Measurements from ENCODE around the gene AOPEP.

Gene AOPEP, protein sequence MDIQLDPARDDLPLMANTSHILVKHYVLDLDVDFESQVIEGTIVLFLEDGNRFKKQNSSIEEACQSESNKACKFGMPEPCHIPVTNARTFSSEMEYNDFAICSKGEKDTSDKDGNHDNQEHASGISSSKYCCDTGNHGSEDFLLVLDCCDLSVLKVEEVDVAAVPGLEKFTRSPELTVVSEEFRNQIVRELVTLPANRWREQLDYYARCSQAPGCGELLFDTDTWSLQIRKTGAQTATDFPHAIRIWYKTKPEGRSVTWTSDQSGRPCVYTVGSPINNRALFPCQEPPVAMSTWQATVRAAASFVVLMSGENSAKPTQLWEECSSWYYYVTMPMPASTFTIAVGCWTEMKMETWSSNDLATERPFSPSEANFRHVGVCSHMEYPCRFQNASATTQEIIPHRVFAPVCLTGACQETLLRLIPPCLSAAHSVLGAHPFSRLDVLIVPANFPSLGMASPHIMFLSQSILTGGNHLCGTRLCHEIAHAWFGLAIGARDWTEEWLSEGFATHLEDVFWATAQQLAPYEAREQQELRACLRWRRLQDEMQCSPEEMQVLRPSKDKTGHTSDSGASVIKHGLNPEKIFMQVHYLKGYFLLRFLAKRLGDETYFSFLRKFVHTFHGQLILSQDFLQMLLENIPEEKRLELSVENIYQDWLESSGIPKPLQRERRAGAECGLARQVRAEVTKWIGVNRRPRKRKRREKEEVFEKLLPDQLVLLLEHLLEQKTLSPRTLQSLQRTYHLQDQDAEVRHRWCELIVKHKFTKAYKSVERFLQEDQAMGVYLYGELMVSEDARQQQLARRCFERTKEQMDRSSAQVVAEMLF

DNA sequence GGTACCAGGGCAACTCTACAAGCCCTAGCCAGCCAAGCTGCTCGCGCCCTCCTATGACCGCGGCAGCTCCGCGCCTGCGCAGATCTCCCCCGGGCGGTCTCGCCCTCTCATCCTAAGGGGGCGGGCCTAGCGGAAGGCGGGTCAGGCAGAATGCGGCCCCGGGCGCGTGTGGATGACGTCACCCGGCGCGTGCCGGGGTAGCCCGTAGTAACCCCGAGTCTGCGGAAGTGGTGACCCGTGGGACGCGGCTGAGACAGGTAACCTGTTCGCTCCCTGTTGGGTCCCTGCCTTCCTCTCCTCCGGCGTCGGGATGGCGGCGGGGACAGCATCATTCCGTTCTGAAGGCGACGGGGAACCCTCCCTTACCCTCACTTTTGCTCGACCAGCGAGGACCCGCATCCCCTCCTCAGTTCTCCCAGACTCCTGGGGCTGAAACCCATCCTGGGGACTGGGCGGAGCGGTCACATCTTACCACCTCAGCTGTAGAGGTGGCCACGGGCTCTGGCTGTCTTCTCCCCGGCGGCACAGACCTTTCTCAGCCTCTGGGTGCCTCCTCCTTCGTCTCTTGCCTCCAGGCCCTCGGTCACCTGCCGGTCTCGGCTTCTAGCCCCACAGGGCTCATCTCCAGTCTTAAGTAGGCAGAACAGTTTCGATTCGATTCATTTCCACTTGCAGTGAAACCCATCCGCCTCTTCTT is at the start of gene AOPEP:
Gene AOPEP, plus strand, starts transcription at position 205 of the 697 bp plus-strand sequence. CDS start 33,085 bp downstream, outside the sequence.
- peak; percentile 92 for DNase-seq

DNA sequence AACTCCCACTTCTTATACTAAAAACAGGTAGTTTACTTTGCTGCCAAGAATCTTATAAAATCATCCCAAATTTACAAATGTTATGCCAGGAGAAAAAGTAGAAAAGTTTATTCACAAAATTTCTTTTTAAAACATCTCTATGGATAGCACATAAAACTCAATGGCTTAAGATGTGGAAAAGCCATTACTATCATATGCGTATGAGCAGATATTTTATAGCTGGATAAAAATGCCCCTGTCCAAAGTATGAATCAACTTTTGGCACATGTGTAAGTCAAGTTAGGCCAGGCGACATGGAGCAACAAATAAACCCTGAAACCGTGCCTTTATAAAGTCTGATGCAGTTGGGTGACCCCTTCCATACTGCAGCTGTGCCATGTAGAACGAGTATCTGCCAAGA is 48.6 kb upstream of the AOPEP start:
- no peak for DNase-seq

DNA sequence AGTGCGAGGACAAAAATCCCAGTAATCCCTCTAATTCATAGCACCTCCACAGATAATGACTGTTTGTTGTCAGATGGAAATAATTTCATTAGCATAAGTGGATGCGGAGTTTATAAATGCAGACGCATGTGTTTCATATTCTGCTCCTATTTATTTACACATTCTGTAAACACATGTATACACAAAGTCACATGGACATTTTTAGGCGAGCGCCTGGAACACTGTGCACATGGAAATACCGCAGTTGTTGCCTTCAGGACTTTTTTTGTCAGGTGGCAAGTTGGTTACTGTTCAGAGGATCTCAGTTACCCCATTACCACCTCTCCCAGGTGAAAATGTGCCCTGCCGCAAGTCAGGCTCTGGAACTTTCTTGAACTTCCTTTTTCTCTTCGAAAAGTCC is 46.9 kb upstream of the AOPEP start:
- DNase-seq = no peak

DNA sequence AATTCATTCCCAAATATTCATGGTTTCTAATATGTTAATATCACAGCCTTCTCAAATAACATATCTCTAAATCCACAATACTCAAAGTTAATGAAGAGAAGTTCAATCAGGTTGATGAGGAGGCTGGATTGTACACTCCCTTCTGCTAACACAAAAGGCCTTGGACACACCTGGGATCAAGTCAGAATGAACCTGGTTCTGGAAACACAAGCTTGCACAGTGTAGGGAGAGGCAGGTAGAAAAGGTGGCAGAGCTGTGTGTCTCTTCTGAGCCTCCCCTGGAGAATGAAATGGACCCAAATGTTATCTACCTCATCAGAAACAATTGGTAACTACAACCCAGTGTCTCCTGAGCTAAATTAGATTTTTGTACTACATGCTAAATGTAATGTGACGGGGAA is 46.5 kb upstream of the AOPEP start:
- DNase-seq = no peak

DNA sequence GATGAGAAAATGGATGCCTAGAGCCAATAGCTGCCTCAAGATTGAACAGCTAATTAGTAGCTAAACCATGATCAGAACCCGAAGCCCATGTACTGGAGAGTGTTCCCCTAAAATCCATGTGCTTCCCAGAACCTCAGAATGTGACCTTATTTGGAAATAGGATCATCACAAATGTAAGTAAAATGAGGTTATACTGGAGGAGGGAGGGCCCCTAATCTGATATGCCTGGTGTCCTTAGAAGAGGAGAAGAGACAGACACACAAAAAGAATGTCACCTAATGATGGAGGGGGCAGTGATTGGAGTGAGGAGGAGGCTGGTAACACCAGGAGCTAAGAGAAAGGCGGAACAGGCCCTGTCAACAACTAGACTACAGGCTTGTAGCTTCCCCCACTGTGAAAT is 45.9 kb upstream of the AOPEP start:
- DNase-seq = no peak

DNA sequence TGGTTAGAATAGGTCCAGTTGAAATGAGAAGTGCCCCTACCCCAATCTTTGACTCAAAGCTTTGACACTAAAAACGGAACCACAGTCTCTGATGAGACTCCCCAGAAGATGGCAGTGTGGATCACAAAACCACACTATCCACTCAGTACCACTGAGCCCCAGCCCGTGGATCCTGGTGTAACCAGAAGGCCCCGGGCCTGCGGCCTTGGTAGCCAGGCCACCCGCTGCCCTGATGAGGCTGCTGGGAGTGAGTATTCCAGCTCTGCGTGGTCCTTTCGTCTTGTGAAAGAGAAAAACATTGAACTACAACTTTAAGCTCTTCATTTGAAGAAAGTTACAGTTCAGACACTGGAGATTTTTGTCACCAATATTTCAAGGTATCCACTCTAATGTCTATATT is 45.0 kb upstream of the AOPEP start:
- peak; percentile 35 for DNase-seq

DNA sequence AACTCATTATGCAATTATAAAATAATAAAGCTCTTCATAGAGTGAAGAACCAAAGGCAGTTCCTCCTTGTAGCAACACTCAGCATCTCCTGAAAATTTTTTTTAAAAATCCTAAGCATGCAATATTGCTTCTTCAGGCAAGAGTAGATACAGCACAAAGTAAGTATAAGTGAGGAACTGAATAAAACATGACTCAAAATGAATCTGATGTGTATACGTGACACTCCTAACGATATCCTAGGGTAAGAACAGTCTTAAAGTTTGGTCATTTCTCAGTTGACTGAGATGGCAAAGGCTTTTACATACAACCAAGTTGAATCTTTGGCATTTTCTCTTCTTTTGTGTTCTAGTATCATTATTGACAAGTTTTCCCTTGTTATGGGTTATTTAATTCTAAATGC is 41.1 kb upstream of the AOPEP start:
- no peak for DNase-seq

DNA sequence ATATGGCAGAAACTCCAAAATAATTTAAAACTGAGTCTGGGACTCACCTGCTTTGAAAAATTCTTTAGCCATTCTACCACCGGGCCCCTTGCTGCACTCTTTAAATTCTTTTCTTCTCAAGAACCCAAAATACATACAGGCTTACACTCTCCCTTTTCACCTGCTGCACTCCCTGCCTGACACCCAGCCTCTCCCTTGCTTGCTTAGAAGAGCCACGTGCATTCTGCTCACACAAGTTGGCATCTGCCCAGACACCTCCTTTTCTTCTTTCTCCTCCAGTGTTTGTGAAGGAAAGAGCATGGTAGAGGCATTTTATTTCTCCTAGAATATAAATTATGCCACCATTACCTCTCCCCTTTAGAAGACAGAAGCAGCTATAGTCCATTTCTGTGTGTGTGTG is 39.0 kb upstream of the AOPEP start:
- no peak for DNase-seq

DNA sequence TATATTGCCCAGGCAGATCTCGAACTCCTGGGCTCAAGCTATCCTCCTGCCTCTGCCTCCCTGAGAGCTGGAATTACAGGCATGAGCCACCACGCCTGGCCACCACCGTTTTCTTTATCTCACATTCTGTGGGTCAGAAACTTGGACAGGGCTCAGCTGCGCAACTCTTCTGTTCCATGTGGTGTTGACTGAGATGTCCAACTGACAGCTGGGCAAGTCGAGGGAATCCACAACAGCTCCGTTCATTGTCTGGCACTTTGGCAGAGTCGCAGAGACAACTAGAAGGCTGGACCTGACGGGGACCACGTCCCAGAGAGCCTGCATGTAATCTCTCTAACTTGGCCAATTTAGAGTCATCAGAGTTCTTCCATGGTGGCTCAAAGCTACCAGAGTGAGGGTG is 36.2 kb upstream of the AOPEP start:
- no peak for DNase-seq

DNA sequence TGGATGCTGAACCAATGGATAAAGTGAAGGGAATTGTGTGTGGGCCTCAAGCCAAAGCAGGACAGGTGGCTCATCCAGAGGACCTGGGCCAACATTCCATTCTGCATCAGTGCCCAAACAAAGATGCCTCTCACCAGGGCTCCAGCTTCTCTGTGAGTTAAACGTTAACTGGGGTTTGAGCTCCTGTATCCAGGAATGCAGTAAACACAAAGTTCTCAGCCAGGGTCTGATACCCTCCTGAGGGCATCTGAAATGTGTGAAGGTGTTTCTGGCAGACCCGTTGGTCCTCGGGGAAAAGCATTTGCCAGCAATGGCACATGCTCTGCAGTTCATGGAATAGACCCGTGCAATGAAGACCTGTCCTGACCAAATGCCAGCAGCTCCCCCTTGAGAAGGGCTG is 33.9 kb upstream of the AOPEP start:
- no peak for DNase-seq

DNA sequence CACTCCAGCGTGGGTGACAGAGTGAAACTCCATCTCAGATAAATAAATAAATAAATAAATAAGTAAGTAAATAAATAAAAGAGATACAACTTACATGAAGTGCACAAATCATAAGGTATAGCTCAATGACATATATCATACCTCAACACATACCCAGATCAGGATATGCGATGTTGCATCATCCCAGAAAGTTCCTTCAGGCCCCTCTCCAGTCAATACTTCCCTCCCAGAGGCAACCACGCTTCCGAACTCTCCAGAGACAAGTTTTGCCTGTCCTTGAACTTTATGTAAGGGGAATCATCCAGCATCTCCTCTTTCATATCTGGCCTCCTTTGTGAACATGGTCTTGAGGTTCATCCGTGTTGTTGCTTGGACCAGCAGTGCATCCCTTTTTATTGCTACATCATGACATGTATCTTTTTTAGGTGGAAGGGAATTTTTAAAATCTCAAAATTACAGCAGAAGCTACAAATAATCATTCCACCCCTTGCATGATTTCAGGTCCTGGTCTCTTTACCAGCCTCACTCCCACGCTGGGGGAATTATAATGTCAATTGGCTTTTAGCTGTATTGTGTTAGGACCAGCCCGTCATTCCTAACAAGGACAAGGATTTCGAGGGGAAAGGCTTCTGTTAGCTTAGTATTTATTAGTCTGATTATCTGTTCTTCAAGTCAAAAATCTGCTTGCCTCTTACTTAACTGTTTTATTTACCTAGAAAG is 32.9 kb upstream of the AOPEP start:
- no peak for DNase-seq

DNA sequence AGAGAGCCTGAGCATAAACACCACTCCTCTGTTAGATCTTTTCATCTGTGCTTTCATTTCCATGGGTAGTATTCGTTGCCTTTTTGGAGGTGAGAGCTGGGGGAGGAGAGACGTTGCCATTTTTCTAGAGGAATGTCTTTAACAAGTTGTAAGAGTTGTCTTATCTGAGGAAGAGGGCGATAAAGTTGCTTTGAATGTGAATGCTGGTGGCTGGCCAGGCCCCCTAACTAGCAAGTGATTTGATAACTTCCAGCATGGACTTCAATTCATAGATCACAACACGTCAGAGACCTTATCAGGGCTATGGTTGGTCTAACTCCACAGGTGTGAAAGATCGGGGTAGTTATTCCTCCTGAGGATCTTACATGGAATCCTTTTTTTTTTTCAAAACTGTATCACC is 30.0 kb upstream of the AOPEP start:
- no peak for DNase-seq

DNA sequence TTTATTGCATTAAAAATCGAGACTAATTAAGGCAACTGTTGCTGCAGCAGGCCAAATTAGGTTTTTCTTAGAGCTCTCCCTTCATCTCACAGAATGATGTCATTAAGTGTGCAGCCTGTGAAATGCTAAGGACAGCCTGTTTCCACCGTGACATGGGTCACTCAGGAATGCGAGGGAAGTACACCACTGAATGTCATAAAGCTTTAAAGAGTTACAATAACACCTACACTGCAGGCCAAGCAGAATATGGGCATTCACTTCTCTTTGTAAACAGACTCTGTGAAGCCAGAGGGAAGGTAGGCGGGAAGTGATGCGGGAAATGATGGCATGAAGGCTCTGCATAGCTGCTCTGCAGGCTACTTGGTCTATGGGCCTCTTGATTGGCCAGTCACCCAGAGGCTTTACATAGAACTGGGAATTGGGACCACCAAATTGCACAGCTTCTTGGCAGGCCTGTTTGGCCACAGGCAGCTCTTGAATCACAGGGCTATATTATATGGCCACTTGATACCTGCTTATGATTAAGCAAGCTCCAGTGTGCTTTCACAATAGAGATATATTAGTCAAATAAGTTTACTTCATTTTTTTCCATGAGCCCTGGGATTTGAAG is 28.4 kb upstream of the AOPEP start:
- DNase-seq = no peak

DNA sequence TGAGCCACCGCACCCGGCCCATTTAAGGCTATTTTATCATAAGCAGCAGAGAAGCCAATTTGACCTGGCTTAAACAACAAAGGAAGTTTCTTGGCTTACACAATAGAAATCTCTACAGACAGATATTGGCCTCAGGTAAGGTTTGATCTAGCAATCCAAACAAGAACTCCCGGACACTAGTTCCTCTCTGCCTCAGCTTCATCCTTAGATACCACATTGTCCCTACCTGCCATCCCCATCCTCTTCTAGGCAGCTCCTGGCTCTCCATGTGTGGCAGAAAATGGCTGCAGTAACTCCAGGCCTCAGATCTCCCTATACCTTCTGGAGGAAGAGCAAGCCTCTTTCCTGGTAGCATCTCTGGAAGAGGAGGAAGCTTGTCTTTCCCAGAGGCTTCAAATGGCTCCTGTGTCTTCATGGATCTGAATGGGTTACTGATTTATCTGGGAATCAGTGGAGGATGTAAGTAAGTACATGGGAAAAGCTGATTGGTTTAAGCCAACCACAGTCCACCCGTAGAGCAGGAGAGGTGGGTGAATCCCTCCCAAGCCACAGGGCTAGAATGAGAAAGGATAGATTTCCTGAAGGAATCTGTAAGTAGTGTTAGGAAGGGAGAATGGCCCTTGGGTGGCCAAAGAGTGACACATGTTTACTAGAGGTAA is 26.7 kb upstream of the AOPEP start:
- DNase-seq = no peak

DNA sequence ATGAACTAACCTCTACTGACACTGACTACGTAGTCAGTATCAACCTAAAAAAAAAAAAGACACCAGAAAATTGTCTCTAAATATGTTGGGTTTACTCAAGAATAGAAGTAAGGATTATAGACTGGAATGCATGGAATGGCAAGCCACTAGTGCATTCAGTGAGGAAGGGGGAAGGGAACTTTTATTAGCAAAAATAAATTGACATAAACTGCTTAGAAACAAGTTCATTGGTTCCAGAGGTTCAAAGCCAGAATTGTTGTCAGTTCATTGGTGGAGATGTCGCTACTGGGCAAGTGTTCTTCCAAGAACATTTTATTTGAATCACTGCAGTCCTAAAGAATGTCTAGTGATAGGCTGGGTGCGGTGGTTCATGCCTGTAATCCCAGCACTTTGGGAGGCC is 26.1 kb upstream of the AOPEP start:
- no peak for DNase-seq

DNA sequence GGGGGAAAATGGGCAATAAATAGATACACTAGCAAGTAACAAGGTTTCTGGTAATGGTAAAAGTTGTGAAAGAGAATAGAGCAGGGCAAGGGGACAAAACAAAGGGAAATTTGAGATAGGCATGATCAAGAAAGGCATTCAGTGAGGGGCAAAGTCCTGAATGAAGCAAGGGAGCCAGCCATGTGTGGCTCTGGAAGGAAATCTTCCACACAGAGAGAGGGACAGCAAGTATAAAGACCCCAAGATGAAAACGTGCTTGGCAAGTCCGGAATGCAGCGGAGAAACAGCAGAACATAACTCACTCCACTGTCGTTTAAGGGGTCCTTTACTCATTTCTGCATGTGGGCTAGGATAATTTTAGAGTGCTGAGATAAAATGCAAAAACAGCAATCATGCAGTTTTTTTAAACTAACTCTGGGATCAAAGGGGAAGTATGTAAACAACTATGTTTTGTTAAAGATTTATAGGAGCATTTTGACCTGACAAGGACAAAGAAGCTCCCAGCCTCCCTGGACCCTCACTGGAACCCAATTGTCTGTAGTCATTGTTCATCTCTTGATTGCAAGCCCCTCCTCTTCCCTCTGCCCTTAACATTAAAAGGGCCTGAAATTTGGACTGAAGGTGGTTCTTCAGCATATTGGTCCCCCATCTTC is 22.9 kb upstream of the AOPEP start:
- DNase-seq = no peak

DNA sequence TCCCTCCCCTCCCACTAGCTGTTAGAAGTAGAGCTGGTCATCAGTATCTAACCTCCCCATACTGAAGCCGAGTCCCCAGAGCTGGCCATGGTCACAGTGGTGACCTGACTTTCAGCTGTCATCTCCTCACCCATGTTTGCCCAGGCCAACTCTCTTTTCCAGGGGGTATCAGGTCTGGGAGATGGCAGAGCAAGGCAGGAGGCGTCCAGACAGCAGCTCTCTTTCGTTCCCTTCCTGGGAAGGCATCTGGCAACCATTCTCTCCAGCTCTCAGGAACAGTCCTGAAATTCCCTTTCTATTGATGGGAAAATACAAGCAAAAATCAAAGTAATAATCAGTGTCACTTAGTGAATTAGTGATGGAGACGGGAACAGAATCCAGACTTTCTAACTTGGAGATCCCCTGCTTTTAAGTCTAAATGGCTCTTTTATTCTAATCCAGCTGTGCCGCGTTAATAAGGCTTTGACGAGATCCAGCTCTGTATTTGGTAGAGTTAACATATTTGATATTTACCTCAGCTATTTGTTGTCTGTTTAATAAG is 21.3 kb upstream of the AOPEP start:
- no peak for DNase-seq

DNA sequence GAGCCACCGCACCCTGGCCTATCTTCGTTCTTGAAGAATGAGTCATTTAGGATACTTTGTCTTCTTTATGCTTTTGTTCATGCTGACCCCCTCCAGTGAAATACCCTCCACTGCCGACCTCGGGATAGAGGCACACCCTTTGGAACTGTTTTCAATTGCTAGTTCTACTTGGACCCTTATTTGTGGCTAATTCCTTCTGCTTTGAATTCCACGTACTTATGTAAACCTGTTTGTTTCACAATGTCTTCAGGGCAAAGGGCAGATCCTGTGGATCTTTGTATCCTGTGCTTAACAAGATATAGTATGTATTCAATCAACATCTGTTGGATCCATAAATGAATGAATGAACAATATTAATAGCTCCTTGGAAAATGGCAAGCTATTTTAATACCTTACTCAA is 19.6 kb upstream of the AOPEP start:
- no peak for DNase-seq

DNA sequence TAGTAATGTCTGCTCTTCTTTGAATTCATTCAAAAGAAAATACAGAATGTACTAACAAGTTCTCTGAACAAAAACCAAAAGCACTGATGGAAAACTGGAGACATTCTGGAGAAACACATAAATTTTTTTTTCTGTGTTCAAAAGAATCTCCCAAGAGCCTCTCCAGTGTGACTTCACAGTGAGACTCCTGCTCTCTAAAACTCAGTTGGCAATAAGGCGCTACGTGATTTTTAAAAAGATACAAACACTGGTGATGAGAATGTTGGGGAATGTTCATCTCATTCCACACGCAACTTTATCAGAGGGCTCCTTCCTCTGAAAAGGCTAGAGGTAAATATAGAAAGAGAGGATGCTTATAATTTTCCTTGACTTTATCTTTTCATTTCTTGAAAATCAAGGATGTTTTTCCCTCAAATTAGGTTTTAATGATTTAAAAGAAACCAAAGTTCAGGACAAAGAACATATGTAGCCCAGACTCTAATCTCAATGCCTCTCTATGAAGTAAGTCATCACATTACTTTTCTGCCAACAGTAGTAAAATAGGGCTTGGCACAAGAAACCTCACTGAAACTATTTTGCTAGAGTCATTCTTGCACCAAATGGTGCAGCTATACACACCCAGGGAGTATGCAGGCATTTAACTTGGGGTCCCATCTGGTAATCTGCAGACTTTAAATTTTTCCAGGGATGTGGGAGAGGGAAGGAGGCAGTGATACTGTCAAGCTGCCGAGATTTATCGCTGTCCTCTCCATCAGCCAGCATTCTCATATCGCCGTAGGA is 12.9 kb upstream of the AOPEP start:
- no peak for DNase-seq

DNA sequence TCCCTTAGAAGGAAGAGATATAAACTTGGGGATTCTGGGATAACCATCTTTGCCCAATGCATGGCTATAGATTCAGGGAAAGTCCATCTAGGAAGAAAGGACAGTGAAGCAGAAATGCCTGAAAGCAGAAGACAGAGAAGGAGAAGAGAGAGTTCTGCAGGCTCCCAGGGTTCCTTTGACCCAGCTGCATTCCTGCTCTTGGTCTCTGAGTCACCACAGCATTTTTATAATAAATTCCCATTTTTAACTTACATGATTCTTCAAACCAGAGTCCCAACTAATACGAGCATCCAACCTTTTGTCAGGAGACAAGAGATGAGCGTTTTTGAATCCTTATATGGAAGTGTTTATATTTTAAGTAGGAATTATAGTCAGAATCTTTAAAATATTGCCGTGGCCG is 12.0 kb upstream of the AOPEP start:
- no peak for DNase-seq

All from NCI-H1048 (cell line).